ENCODE data around the gene CCDC174. TPM values are rescaled to one million over a fixed set of nuclear protein-coding genes. Genes with fewer than 3 reads are reported as not detected.

CCDC174 gene
- total and polyA plus RNA-seq, 2 donors (not counting 1 experiment from before 2014, with no cell fraction given), result 9.9 to 47.1 TPM

DNA sequence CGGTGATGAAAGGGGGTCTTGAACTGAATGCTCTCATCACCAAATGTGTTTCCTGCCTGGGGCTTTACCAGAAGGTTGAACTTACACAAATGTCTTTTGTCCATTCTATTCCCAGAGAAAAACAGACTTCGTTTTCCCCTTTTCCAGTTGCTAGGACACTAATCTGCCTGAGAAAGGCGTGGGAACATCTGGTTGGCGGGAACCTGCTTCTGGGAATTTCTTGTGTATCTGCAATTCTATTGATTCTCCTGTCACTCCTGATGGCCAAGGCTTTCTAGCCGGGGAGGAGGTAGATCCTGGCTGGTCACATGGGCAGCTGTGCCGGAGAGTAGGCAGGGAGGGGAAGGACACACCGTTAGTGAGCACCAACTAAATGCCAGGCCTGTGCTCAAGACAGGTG, 31.1 kb upstream of the CCDC174 start:
- CTCF ChIA-PET, result no interaction called here
- Histone ChIP-seq H3K9me3 (ENCODE audit: control extremely low read depth in 1 of 3, control insufficient read depth in 2 of 3, insufficient read depth in 1 of 3, low read length in 2 of 3) (no peaks in the 10 kb centered on the region), H3K9ac (ENCODE audit: low read length) (no peak overlapping the region), H4K20me1 (ENCODE audit: control insufficient read depth, insufficient read depth, low read length, poor library complexity, severe bottlenecking) (no peaks in the 10 kb centered on the region), H3K27me3 (replicated peaks in 1 of 4; ENCODE audit: control extremely low read depth in 1 of 4, control insufficient read depth in 3 of 4, insufficient read depth in 4 of 4, low read length in 3 of 4) (peaks cover 0 to 11% (median 0%) of the 10 kb centered on the region in 4 experiments), H3K79me2 (ENCODE audit: control insufficient read depth, insufficient read depth, low read length) (no peaks in the 10 kb centered on the region), H3K27ac (ENCODE audit: low read length in 2 of 2) (no peak overlapping the region), H3K4me3 (ENCODE audit: control extremely low read depth in 1 of 5, extremely low read depth in 1 of 5, insufficient read depth in 1 of 5, low read depth in 2 of 5, low read length in 4 of 5) (no peak overlapping the region), H3K36me3 (replicated peaks in 1 of 2; ENCODE audit: control extremely low read depth in 1 of 2, control insufficient read depth in 1 of 2, extremely low read depth in 1 of 2, insufficient read depth in 2 of 2, low read length in 1 of 2) (no peaks in the 10 kb centered on the region), H3K4me2 (replicated peaks; ENCODE audit: low read depth, low read length, poor library complexity, severe bottlenecking) (no peak overlapping the region), H2AFZ (ENCODE audit: insufficient read depth, low read depth, low read length, poor library complexity, severe bottlenecking) (no peak overlapping the region), H3K4me1 (ENCODE audit: control insufficient read depth in 2 of 2, insufficient read depth in 2 of 2, low read length in 2 of 2) (no peaks in the 10 kb centered on the region)
- H3K27ac Mint-ChIP-seq, result no peak overlapping the region
- POLR2A ChIA-PET, result no interaction called here
- peaks cover 40% of the 10 kb centered on the region for H3K27me3 Mint-ChIP-seq
- no peaks in the 10 kb centered on the region for H3K9me3 Mint-ChIP-seq (ENCODE audit: insufficient read depth)
- H3K4me1 Mint-ChIP-seq, result no peaks in the 10 kb centered on the region
- H3K4me3 Mint-ChIP-seq, result no peak overlapping the region
- intact Hi-C loops (cut with micrococcal nuclease), result no loop called here
- WGBS (ENCODE audit: insufficient coverage), result 66% methylated on average over 7 of the region's 7 CpGs
- TF ChIP-seq, protein P1, sequence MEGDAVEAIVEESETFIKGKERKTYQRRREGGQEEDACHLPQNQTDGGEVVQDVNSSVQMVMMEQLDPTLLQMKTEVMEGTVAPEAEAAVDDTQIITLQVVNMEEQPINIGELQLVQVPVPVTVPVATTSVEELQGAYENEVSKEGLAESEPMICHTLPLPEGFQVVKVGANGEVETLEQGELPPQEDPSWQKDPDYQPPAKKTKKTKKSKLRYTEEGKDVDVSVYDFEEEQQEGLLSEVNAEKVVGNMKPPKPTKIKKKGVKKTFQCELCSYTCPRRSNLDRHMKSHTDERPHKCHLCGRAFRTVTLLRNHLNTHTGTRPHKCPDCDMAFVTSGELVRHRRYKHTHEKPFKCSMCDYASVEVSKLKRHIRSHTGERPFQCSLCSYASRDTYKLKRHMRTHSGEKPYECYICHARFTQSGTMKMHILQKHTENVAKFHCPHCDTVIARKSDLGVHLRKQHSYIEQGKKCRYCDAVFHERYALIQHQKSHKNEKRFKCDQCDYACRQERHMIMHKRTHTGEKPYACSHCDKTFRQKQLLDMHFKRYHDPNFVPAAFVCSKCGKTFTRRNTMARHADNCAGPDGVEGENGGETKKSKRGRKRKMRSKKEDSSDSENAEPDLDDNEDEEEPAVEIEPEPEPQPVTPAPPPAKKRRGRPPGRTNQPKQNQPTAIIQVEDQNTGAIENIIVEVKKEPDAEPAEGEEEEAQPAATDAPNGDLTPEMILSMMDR (IDR thresholded peaks at IDR 0.05), result no peak
- no peak for TF ChIP-seq EZH2 (IDR thresholded peaks at IDR 0.05; ENCODE audit: borderline replicate concordance, insufficient read depth, low read depth, low read length, poor library complexity, severe bottlenecking)
- DNase-seq (no peak), ATAC-seq (ENCODE audit: low read depth) (no peak)

GRCh38 chr3:14621093-14621492, 30.5 kb upstream of the CCDC174 start:
- no peak overlapping the region for H3K27ac ChIP-seq (ENCODE audit: low read length in 2 of 2)
- H3K36me3 ChIP-seq (replicated peaks in 1 of 2; ENCODE audit: control extremely low read depth in 1 of 2, control insufficient read depth in 1 of 2, extremely low read depth in 1 of 2, insufficient read depth in 2 of 2, low read length in 1 of 2), result no peaks in the 10 kb centered on the region
- H3K9ac ChIP-seq (ENCODE audit: low read length), result no peak overlapping the region
- peaks cover 35% of the 10 kb centered on the region for H3K27me3 Mint-ChIP-seq
- ATAC-seq (ENCODE audit: low read depth) (no peak), DNase-seq (no peak)
- no peak overlapping the region for H3K27ac Mint-ChIP-seq
- no peak overlapping the region for H3K4me3 ChIP-seq (ENCODE audit: control extremely low read depth in 1 of 5, extremely low read depth in 1 of 5, insufficient read depth in 1 of 5, low read depth in 2 of 5, low read length in 4 of 5)
- TF ChIP-seq, protein P1 (IDR thresholded peaks at IDR 0.05), result no peak
- TF ChIP-seq EZH2 (IDR thresholded peaks at IDR 0.05; ENCODE audit: borderline replicate concordance, insufficient read depth, low read depth, low read length, poor library complexity, severe bottlenecking), result no peak
- no peaks in the 10 kb centered on the region for H4K20me1 ChIP-seq (ENCODE audit: control insufficient read depth, insufficient read depth, low read length, poor library complexity, severe bottlenecking)
- no peak overlapping the region for H3K4me3 Mint-ChIP-seq
- 96% methylated on average over 2 of the region's 4 CpGs for WGBS (ENCODE audit: insufficient coverage)
- no peaks in the 10 kb centered on the region for H3K9me3 ChIP-seq (ENCODE audit: control extremely low read depth in 1 of 3, control insufficient read depth in 2 of 3, insufficient read depth in 1 of 3, low read length in 2 of 3)
- POLR2A ChIA-PET, result no interaction called here
- CTCF ChIA-PET, result no interaction called here
- H3K4me2 ChIP-seq (replicated peaks; ENCODE audit: low read depth, low read length, poor library complexity, severe bottlenecking), result no peak overlapping the region
- peaks cover 0 to 11% (median 0%) of the 10 kb centered on the region in 4 experiments for H3K27me3 ChIP-seq (replicated peaks in 1 of 4; ENCODE audit: control extremely low read depth in 1 of 4, control insufficient read depth in 3 of 4, insufficient read depth in 4 of 4, low read length in 3 of 4)
- no peaks in the 10 kb centered on the region for H3K9me3 Mint-ChIP-seq (ENCODE audit: insufficient read depth)
- no peaks in the 10 kb centered on the region for H3K4me1 ChIP-seq (ENCODE audit: control insufficient read depth in 2 of 2, insufficient read depth in 2 of 2, low read length in 2 of 2)
- no peaks in the 10 kb centered on the region for H3K79me2 ChIP-seq (ENCODE audit: control insufficient read depth, insufficient read depth, low read length)
- H3K4me1 Mint-ChIP-seq, result no peaks in the 10 kb centered on the region
- intact Hi-C loops (cut with micrococcal nuclease), result no loop called here
- no peak overlapping the region for H2AFZ ChIP-seq (ENCODE audit: insufficient read depth, low read depth, low read length, poor library complexity, severe bottlenecking)

Data from B cell (primary cell).